ENCODE results near the gene CDK14.

CDK14 gene

DNA sequence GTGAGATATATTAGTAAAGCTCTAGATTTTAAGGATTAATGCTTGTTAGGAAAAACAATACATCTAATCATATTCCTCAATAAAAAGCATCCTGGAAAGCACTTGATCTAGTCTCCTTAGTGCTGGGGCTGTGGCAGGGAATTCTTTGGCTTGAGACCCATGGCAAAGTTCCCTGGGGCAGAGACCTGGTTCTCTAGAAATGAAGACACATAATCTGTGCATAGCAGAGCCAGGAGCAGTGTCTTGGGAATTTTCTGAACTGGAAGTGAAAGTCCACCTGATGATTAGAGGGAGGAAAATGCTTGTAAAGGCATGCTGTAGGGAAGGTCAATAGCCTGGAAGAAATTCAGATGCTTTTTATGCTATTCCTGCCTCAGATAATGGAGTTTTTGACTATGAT, 247.4 kb downstream of the CDK14 start:
- TF ChIP-seq CTCF (IDR thresholded peaks at IDR 0.05; ENCODE audit: borderline replicate concordance, extremely low read depth, low read length, poor library complexity, severe bottlenecking): no peak
- TF ChIP-seq EZH2 (IDR thresholded peaks at IDR 0.05; ENCODE audit: borderline replicate concordance, low read depth, low read length, severe bottlenecking): no peak
- no peaks in the 10 kb centered on the region for H4K20me1 ChIP-seq (ENCODE audit: insufficient read depth, low read length)
- H3K27ac ChIP-seq (ENCODE audit: low read length): no peak overlapping the region
- no peaks in the 10 kb centered on the region for H3K27me3 ChIP-seq (ENCODE audit: insufficient read depth, low read length, poor library complexity)
- H2AFZ ChIP-seq (ENCODE audit: low read depth, low read length): no peak overlapping the region
- H3K9me3 ChIP-seq (ENCODE audit: insufficient read depth, low read length, severe bottlenecking): no peaks in the 10 kb centered on the region
- H3K79me2 ChIP-seq (ENCODE audit: insufficient read depth, low read length): no peaks in the 10 kb centered on the region
- no peak for ATAC-seq (ENCODE audit: insufficient read depth, low read depth)
- no peak overlapping the region for H3K9ac ChIP-seq (ENCODE audit: low read depth, low read length)
- DNase-seq: no peak
- H3K4me2 ChIP-seq (ENCODE audit: insufficient read depth, low read length): no peak overlapping the region
- no peaks in the 10 kb centered on the region for H3K4me1 ChIP-seq (ENCODE audit: insufficient read depth, low read length)
- H3K36me3 ChIP-seq (ENCODE audit: insufficient read depth, low read length): no peaks in the 10 kb centered on the region
- H3K4me3 ChIP-seq (ENCODE audit: low read depth in 1 of 2, low read length in 2 of 2): no peak overlapping the region

DNA sequence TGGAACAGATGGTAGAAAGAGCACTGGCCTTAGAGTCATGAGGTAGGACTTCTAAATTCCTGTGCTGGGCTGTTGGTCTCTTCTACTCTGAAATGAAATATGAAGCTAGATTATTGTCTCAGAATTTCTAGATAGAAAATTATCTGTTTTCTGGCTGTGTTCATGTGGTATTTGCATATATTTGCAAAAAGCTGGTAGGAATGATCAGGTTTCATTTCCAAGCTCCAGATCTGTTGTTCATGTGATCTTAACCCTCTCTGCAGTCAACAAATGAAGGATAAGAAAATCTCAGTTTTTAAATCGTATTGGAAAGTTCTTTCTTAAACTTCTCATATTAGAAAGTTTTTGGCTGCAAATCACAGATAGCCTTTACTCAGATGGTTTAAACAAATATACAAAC, 248.3 kb downstream of the CDK14 start:
- Histone ChIP-seq H3K4me1 (ENCODE audit: insufficient read depth, low read length) (no peaks in the 10 kb centered on the region), H2AFZ (ENCODE audit: low read depth, low read length) (no peak overlapping the region), H3K27me3 (ENCODE audit: insufficient read depth, low read length, poor library complexity) (no peaks in the 10 kb centered on the region), H3K27ac (ENCODE audit: low read length) (no peak overlapping the region), H3K79me2 (ENCODE audit: insufficient read depth, low read length) (no peaks in the 10 kb centered on the region), H3K4me2 (ENCODE audit: insufficient read depth, low read length) (no peak overlapping the region), H3K4me3 (ENCODE audit: low read depth in 1 of 2, low read length in 2 of 2) (no peak overlapping the region), H3K36me3 (ENCODE audit: insufficient read depth, low read length) (no peaks in the 10 kb centered on the region), H3K9ac (ENCODE audit: low read depth, low read length) (no peak overlapping the region), H4K20me1 (ENCODE audit: insufficient read depth, low read length) (no peaks in the 10 kb centered on the region), H3K9me3 (ENCODE audit: insufficient read depth, low read length, severe bottlenecking) (no peaks in the 10 kb centered on the region)
- no peak for DNase-seq
- TF ChIP-seq EZH2 (IDR thresholded peaks at IDR 0.05; ENCODE audit: borderline replicate concordance, low read depth, low read length, severe bottlenecking): no peak
- TF ChIP-seq CTCF (IDR thresholded peaks at IDR 0.05; ENCODE audit: borderline replicate concordance, extremely low read depth, low read length, poor library complexity, severe bottlenecking): no peak
- no peak for ATAC-seq (ENCODE audit: insufficient read depth, low read depth)

DNA sequence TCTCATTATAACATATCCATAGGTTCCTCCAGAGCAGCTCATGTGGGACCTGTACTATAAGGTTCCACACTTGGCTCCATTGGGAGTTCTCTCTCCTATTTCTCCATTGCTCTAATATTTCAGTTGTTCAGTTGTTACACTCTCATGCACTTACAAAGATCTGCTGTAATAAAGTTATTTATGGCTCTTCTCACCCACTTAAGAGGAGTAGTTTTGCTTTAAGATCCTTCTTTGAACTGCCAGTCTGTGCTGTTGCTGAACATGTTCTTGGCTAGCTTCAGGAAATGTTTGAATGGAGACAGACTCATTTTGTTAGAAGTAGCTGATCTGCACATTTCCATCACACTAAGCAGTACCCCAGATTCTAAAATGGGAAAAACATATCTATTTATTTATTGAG, 250.1 kb downstream of the CDK14 start:
- TF ChIP-seq CTCF (IDR thresholded peaks at IDR 0.05; ENCODE audit: borderline replicate concordance, extremely low read depth, low read length, poor library complexity, severe bottlenecking) (no peak), EZH2 (IDR thresholded peaks at IDR 0.05; ENCODE audit: borderline replicate concordance, low read depth, low read length, severe bottlenecking) (no peak)
- no peak overlapping the region for H2AFZ ChIP-seq (ENCODE audit: low read depth, low read length)
- no peak overlapping the region for H3K9ac ChIP-seq (ENCODE audit: low read depth, low read length)
- no peaks in the 10 kb centered on the region for H3K4me1 ChIP-seq (ENCODE audit: insufficient read depth, low read length)
- H3K27me3 ChIP-seq (ENCODE audit: insufficient read depth, low read length, poor library complexity): no peaks in the 10 kb centered on the region
- H3K9me3 ChIP-seq (ENCODE audit: insufficient read depth, low read length, severe bottlenecking): no peaks in the 10 kb centered on the region
- H3K27ac ChIP-seq (ENCODE audit: low read length): no peak overlapping the region
- no peaks in the 10 kb centered on the region for H3K36me3 ChIP-seq (ENCODE audit: insufficient read depth, low read length)
- no peaks in the 10 kb centered on the region for H3K79me2 ChIP-seq (ENCODE audit: insufficient read depth, low read length)
- no peak overlapping the region for H3K4me2 ChIP-seq (ENCODE audit: insufficient read depth, low read length)
- H3K4me3 ChIP-seq (ENCODE audit: low read depth in 1 of 2, low read length in 2 of 2): no peak overlapping the region
- ATAC-seq (ENCODE audit: insufficient read depth, low read depth) (no peak), DNase-seq (no peak)
- no peaks in the 10 kb centered on the region for H4K20me1 ChIP-seq (ENCODE audit: insufficient read depth, low read length)

GRCh38 chr7:90850066-90850465, 253.9 kb downstream of the CDK14 start:
- Histone ChIP-seq H3K9ac (ENCODE audit: low read depth, low read length) (no peak overlapping the region), H3K27ac (ENCODE audit: low read length) (no peak overlapping the region), H3K9me3 (ENCODE audit: insufficient read depth, low read length, severe bottlenecking) (no peaks in the 10 kb centered on the region), H3K4me2 (ENCODE audit: insufficient read depth, low read length) (no peak overlapping the region), H3K4me1 (ENCODE audit: insufficient read depth, low read length) (no peaks in the 10 kb centered on the region), H2AFZ (ENCODE audit: low read depth, low read length) (no peak overlapping the region), H3K79me2 (ENCODE audit: insufficient read depth, low read length) (no peaks in the 10 kb centered on the region), H3K4me3 (ENCODE audit: low read depth in 1 of 2, low read length in 2 of 2) (no peak overlapping the region), H4K20me1 (ENCODE audit: insufficient read depth, low read length) (no peaks in the 10 kb centered on the region), H3K27me3 (ENCODE audit: insufficient read depth, low read length, poor library complexity) (no peaks in the 10 kb centered on the region), H3K36me3 (ENCODE audit: insufficient read depth, low read length) (no peaks in the 10 kb centered on the region)
- no peak for ATAC-seq (ENCODE audit: insufficient read depth, low read depth)
- no peak for DNase-seq
- TF ChIP-seq CTCF (IDR thresholded peaks at IDR 0.05; ENCODE audit: borderline replicate concordance, extremely low read depth, low read length, poor library complexity, severe bottlenecking) (no peak), EZH2 (IDR thresholded peaks at IDR 0.05; ENCODE audit: borderline replicate concordance, low read depth, low read length, severe bottlenecking) (no peak)

All from DND-41 (cell line).